Upper lobe of right lung (tissue), 1 donor: Measurements from ENCODE around the gene NCOA7. TPM values are rescaled to one million over a fixed set of nuclear protein-coding genes. Genes with fewer than 3 reads are reported as not detected.
A peak's percentile ranks its signal among the peaks of the same experiment; 100 is the strongest.

Experiments used
- ATAC-seq: fragments of 200-7000 bp; cut with Tn5 transposase; one replicate; pipeline ENCODE4 v1.9.1; 2020; ENCODE audit warnings: mild to moderate bottlenecking, moderate library complexity
- DNase-seq: peaks from one replicate; pipeline ENCODE4 v3.0.0-alpha.2; 2020
- H3K27ac ChIP-seq: fragments of 200-600 bp; one replicate; pipeline ENCODE4 v1.8.0; 2022
- H3K27me3 ChIP-seq: fragments of 200-600 bp; one replicate; pipeline ENCODE4 v1.8.0; 2022; ENCODE audit warnings: mild to moderate bottlenecking
- H3K36me3 ChIP-seq: fragments of 200-600 bp; one replicate; pipeline ENCODE4 v1.8.0; 2022
- H3K4me1 ChIP-seq: fragments of 200-600 bp; one replicate; pipeline ENCODE4 v1.8.0; 2022
- H3K4me3 ChIP-seq: fragments of 200-600 bp; one replicate; pipeline ENCODE4 v1.8.0; 2022; ENCODE audit warnings: mild to moderate bottlenecking
- H3K9me3 ChIP-seq: fragments of 200-600 bp; one replicate; pipeline ENCODE4 v1.8.0; 2022
- intact Hi-C: fragments of 100-400 bp; cut with DNase I; formaldehyde crosslinking; loops from one replicate; pipeline ENCODE4 v1.11.0; 2022
- total RNA-seq: library from RNA; stranded (reverse); fragmentation: NEBNext Ultra II Directional; extraction: Animal tissue kit (Norgen Biotek cat#: 25700); gene quantifications from one replicate; pipeline ENCODE4 v1.2.1, GENCODE V29; 2021
- TF ChIP-seq, protein P1 (sequence below): fragments of 200-600 bp; IDR thresholded peaks from one replicate; pipeline ENCODE4 v1.8.0; 2022; ENCODE audit warnings: antibody characterized with exemption
- donor health status: DM: no; HTN: yes; CAD: no; lungs with severe emphysema.

The NCOA7 gene
- total RNA-seq, 1 donor from 2014 or later = 80.8 TPM

GRCh38 chr6:125854355-125854754 is 63.6 kb downstream of the NCOA7 start:
- TF ChIP-seq, protein P1, sequence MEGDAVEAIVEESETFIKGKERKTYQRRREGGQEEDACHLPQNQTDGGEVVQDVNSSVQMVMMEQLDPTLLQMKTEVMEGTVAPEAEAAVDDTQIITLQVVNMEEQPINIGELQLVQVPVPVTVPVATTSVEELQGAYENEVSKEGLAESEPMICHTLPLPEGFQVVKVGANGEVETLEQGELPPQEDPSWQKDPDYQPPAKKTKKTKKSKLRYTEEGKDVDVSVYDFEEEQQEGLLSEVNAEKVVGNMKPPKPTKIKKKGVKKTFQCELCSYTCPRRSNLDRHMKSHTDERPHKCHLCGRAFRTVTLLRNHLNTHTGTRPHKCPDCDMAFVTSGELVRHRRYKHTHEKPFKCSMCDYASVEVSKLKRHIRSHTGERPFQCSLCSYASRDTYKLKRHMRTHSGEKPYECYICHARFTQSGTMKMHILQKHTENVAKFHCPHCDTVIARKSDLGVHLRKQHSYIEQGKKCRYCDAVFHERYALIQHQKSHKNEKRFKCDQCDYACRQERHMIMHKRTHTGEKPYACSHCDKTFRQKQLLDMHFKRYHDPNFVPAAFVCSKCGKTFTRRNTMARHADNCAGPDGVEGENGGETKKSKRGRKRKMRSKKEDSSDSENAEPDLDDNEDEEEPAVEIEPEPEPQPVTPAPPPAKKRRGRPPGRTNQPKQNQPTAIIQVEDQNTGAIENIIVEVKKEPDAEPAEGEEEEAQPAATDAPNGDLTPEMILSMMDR = no peak
- H3K4me3 ChIP-seq = no peak overlapping the region
- H3K27ac ChIP-seq = no peak overlapping the region
- no peaks in the 10 kb centered on the region for H3K9me3 ChIP-seq
- DNase-seq = no peak
- intact Hi-C loops = no loop called here
- no peaks in the 10 kb centered on the region for H3K4me1 ChIP-seq
- H3K36me3 ChIP-seq = peaks cover 10% of the 10 kb centered on the region
- H3K27me3 ChIP-seq = no peaks in the 10 kb centered on the region
- ATAC-seq = no peak

DNA sequence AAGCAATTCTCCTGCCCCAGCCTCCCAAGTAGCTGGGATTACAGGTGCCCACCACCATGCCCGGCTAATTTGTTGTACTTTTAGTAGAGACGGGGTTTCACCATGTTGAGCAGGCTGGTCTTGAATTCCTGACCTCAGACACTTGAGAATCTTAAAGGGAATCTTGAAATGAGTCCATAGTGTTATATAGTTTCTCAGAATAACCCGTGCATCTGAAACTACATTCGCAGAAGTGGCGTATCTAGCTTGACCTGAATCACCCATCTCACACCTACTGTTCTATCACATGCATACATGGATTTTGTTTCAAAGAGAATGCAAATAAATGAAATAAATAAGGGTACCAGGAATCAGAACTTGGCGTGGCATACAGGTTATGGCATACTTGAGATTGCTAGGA is 65.0 kb downstream of the NCOA7 start:
- Histone ChIP-seq H3K36me3 (peaks cover 10% of the 10 kb centered on the region), H3K4me1 (no peaks in the 10 kb centered on the region), H3K4me3 (no peak overlapping the region), H3K9me3 (no peaks in the 10 kb centered on the region), H3K27ac (no peak overlapping the region), H3K27me3 (no peaks in the 10 kb centered on the region)
- no peak for ATAC-seq
- TF ChIP-seq, protein P1 = no peak
- no peak for DNase-seq
- intact Hi-C loops = no loop called here

DNA sequence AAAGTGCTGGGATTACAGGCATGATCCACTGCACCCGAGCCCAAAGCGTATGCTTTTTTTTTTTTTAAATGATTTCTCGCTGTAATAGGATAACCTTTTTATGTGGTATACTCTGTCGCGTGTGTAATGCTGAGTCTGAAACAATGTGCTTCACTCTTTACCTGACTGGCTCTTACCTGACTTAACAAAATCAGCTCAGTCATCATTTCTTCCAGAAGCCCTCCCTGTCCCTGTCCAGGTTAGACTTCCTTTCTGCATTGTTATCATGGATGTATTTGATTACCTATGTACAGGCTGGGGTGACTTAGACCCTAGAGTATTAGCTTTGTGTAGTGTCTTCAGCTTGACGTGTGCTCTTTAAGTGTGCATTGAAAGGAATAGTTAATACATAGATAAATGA is 67.1 kb downstream of the NCOA7 start:
- no peaks in the 10 kb centered on the region for H3K4me1 ChIP-seq
- TF ChIP-seq, protein P1 = no peak
- no peaks in the 10 kb centered on the region for H3K27me3 ChIP-seq
- no peak overlapping the region for H3K4me3 ChIP-seq
- H3K27ac ChIP-seq = no peak overlapping the region
- H3K36me3 ChIP-seq = peaks cover 10% of the 10 kb centered on the region
- DNase-seq = no peak
- intact Hi-C loops = no loop called here
- no peak for ATAC-seq
- no peaks in the 10 kb centered on the region for H3K9me3 ChIP-seq

DNA sequence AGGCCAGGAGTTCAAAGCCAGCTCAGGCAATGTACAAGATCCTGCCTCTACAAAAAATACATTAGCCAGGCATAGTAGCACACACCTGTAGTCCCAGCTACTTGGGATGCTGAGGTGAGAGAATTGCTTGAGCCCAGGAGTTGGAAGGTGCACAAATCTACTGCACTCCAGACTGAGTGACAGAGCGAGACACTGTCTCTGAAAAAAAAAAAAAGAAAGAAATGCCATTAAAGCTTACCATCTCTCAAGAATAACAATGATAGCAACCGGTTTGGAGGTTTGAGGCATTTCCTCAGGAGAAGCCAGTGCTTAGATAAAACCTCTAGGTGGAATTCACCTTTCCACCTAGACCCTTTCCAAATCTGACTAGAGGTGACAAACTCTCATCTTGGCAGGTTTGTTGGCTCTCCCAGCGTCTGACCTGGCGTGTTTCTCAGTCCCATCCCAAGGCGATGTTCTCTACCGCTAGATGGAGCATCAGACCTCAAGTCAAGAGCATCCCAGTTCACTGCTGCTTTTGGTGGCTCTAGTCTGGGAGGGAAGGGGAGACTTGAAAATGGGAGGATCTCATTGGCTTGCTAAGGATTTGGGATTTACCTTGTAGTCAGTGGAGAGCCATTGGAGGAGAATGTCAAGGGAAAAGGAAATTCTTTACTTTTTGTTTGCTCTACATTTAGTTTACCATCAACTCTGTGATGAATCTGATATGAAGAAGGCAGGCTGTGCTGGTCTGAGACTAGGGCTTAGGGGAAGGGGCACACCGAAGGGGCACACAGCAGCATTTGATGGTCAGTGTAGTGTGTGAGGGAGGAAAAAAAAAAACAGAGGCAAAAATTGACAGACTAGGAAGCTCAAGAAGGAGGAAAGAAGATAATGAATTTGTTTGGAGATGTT is 67.9 kb downstream of the NCOA7 start:
- no peak overlapping the region for H3K4me3 ChIP-seq
- no peaks in the 10 kb centered on the region for H3K9me3 ChIP-seq
- no peaks in the 10 kb centered on the region for H3K27me3 ChIP-seq
- no peaks in the 10 kb centered on the region for H3K4me1 ChIP-seq
- intact Hi-C loops = no loop called here
- peak; percentile 89 for ATAC-seq
- TF ChIP-seq, protein P1 = peak; percentile 68
- DNase-seq = no peak
- no peak overlapping the region for H3K27ac ChIP-seq
- peaks cover 10% of the 10 kb centered on the region for H3K36me3 ChIP-seq

- ATAC-seq = no peak
- no peak for DNase-seq
- intact Hi-C loops = no loop called here
- TF ChIP-seq, protein P1 = no peak
- H3K4me3 ChIP-seq = no peak overlapping the region
- no peak overlapping the region for H3K27ac ChIP-seq
- H3K27me3 ChIP-seq = no peaks in the 10 kb centered on the region
- H3K36me3 ChIP-seq = peaks cover 10% of the 10 kb centered on the region
- no peaks in the 10 kb centered on the region for H3K4me1 ChIP-seq
- no peaks in the 10 kb centered on the region for H3K9me3 ChIP-seq
These were observed 69.0 kb downstream of the NCOA7 start for GRCh38 chr6:125859727-125860126.
